ENCODE results near the gene OLIG1.

The OLIG1 gene

GRCh38 chr21:33063907-33064622 lies 5.9 kb upstream of the OLIG1 start:
- no peak for DNase-seq

- no peak for DNase-seq
These were observed 5.1 kb upstream of the OLIG1 start for GRCh38 chr21:33064623-33065390.

GRCh38 chr21:33067043-33067442 lies 2.9 kb upstream of the OLIG1 start:
- DNase-seq, result no peak

GRCh38 chr21:33067457-33067856 lies 2.5 kb upstream of the OLIG1 start:
- DNase-seq, result no peak

- no peak for DNase-seq
These were observed 698 bp upstream of the OLIG1 start for GRCh38 chr21:33069243-33069642.

- DNase-seq, result no peak
These were observed 322 bp upstream of the OLIG1 start for GRCh38 chr21:33069645-33069993.

GRCh38 chr21:33070744-33070997 lies 730 bp downstream of the OLIG1 start:
- no peak for DNase-seq

GRCh38 chr21:33070998-33071769 lies 1.2 kb downstream of the OLIG1 start:
- no peak for DNase-seq

GRCh38 chr21:33071770-33072306 lies 1.9 kb downstream of the OLIG1 start:
- DNase-seq, result no peak

GRCh38 chr21:33073636-33074035 lies 3.7 kb downstream of the OLIG1 start:
- DNase-seq, result no peak

GRCh38 chr21:33075128-33075527 lies 5.2 kb downstream of the OLIG1 start:
- no peak for DNase-seq

GRCh38 chr21:33075596-33076195 lies 5.8 kb downstream of the OLIG1 start:
- DNase-seq, result no peak

- DNase-seq, result no peak
These were observed 6.8 kb downstream of the OLIG1 start for GRCh38 chr21:33076600-33077329.

GRCh38 chr21:33078907-33079582 lies 9.1 kb downstream of the OLIG1 start:
- DNase-seq, result no peak

- no peak for DNase-seq
These were observed 10.4 kb downstream of the OLIG1 start for GRCh38 chr21:33080376-33080775.

GRCh38 chr21:33080776-33081175 lies 10.8 kb downstream of the OLIG1 start:
- DNase-seq, result no peak

- no peak for DNase-seq
These were observed 18.4 kb downstream of the OLIG1 start for GRCh38 chr21:33088384-33088783.

- DNase-seq, result no peak
These were observed 19.6 kb downstream of the OLIG1 start for GRCh38 chr21:33089395-33090119.

GRCh38 chr21:33096426-33096825 lies 26.5 kb downstream of the OLIG1 start:
- DNase-seq, result no peak

- DNase-seq, result no peak
These were observed 29.2 kb downstream of the OLIG1 start for GRCh38 chr21:33099131-33099530.

GRCh38 chr21:33101300-33101911 lies 31.5 kb downstream of the OLIG1 start:
- no peak for DNase-seq
